T-helper 17 cell (primary cell): Measurements from ENCODE around the gene GMPR. TPM values are rescaled to one million over a fixed set of nuclear protein-coding genes. Genes with fewer than 3 reads are reported as not detected.

Source experiments
- ATAC-seq: fragments of 150-1000 bp; cut with Tn5 transposase; 2 replicates; pipeline ENCODE4 v1.10.0; 2021; ENCODE audit warnings: mild to moderate bottlenecking, moderate library complexity
- DNase-seq, 3 donors: peaks; one replicate each; pipeline versions ENCODE4 v3.0.0 to v3.0.0-alpha.2; 2020 to 2021
- H3K9me3 ChIP-seq: one replicate; pipeline ENCODE4 v1.7.0; 2013; ENCODE audit warnings: low read length, mild to moderate bottlenecking; ENCODE audit not compliant: control insufficient read depth, poor library complexity, severe bottlenecking
- H3K27ac Mint-ChIP-seq: one replicate; pipeline ENCODE4 v1.8.0; 2022; ENCODE audit warnings: mild to moderate bottlenecking, moderate library complexity, mixed read lengths
- H3K27me3 Mint-ChIP-seq: one replicate; pipeline ENCODE4 v1.8.0; 2022; ENCODE audit warnings: mixed read lengths
- H3K36me3 Mint-ChIP-seq: one replicate; pipeline ENCODE4 v1.8.0; 2022; ENCODE audit warnings: low read depth, mixed read lengths
- H3K4me1 Mint-ChIP-seq: one replicate; pipeline ENCODE4 v1.8.0; 2022; ENCODE audit warnings: mild to moderate bottlenecking, mixed read lengths
- H3K4me3 Mint-ChIP-seq: one replicate; pipeline ENCODE4 v1.8.0; 2022; ENCODE audit warnings: mild to moderate bottlenecking, moderate library complexity, mixed read lengths
- total RNA-seq, 4 donors: library from RNA in 2 of 4; stranded (reverse) in 2 of 4; gene quantifications; one replicate each; pipeline ENCODE4 v1.2.3 and lab custom pipeline; 2022 to 2026

GMPR gene
- total RNA-seq, 2 donors from 2014 or later = 0.52 to 33.6 TPM

GRCh38 chr6:16277101-16277981 is 39.0 kb downstream of the GMPR start:
- peak overlapping the region; percentile 60 for H3K27ac Mint-ChIP-seq
- DNase-seq (no peak), ATAC-seq (no peak)
- H3K9me3 ChIP-seq = no peaks in the 10 kb centered on the region
- peaks cover 6% of the 10 kb centered on the region for H3K36me3 Mint-ChIP-seq
- peaks cover 30% of the 10 kb centered on the region for H3K27me3 Mint-ChIP-seq
- no peak overlapping the region for H3K4me3 Mint-ChIP-seq
- no peaks in the 10 kb centered on the region for H3K4me1 Mint-ChIP-seq

- H3K9me3 ChIP-seq = no peaks in the 10 kb centered on the region
- ATAC-seq (no peak), DNase-seq (no peak)
- Mint-ChIP-seq H3K4me3 (no peak overlapping the region), H3K27ac (peak overlapping the region; percentile 60), H3K36me3 (peaks cover 6% of the 10 kb centered on the region), H3K27me3 (peaks cover 38% of the 10 kb centered on the region), H3K4me1 (no peaks in the 10 kb centered on the region)
These were observed 39.8 kb downstream of the GMPR start for GRCh38 chr6:16278048-16278724.

GRCh38 chr6:16278750-16279149 is 40.4 kb downstream of the GMPR start:
- Mint-ChIP-seq H3K4me3 (no peak overlapping the region), H3K27me3 (peaks cover 42% of the 10 kb centered on the region), H3K36me3 (peaks cover 6% of the 10 kb centered on the region), H3K27ac (no peak overlapping the region), H3K4me1 (no peaks in the 10 kb centered on the region)
- no peak for DNase-seq
- ATAC-seq = no peak
- no peaks in the 10 kb centered on the region for H3K9me3 ChIP-seq

- Mint-ChIP-seq H3K27ac (no peak overlapping the region), H3K36me3 (peaks cover 6% of the 10 kb centered on the region), H3K4me3 (no peak overlapping the region), H3K27me3 (peaks cover 40% of the 10 kb centered on the region), H3K4me1 (no peaks in the 10 kb centered on the region)
- no peak for DNase-seq
- ATAC-seq = no peak
- no peaks in the 10 kb centered on the region for H3K9me3 ChIP-seq
These were observed 40.9 kb downstream of the GMPR start for GRCh38 chr6:16279243-16279642.

GRCh38 chr6:16282370-16282769 is 44.0 kb downstream of the GMPR start:
- H3K9me3 ChIP-seq = no peaks in the 10 kb centered on the region
- DNase-seq = no peak
- no peak overlapping the region for H3K4me3 Mint-ChIP-seq
- H3K4me1 Mint-ChIP-seq = peaks cover 5% of the 10 kb centered on the region
- peaks cover 6% of the 10 kb centered on the region for H3K36me3 Mint-ChIP-seq
- peaks cover 43% of the 10 kb centered on the region for H3K27me3 Mint-ChIP-seq
- no peak for ATAC-seq
- no peak overlapping the region for H3K27ac Mint-ChIP-seq

- no peaks in the 10 kb centered on the region for H3K9me3 ChIP-seq
- H3K36me3 Mint-ChIP-seq = no peaks in the 10 kb centered on the region
- DNase-seq = no peak
- no peak for ATAC-seq
- H3K4me3 Mint-ChIP-seq = no peak overlapping the region
- H3K27me3 Mint-ChIP-seq = peaks cover 36% of the 10 kb centered on the region
- H3K4me1 Mint-ChIP-seq = peaks cover 5% of the 10 kb centered on the region
- no peak overlapping the region for H3K27ac Mint-ChIP-seq
These were observed 46.1 kb downstream of the GMPR start for GRCh38 chr6:16284472-16284871.

GRCh38 chr6:16285467-16286150 is 47.2 kb downstream of the GMPR start:
- DNase-seq = no peak
- H3K36me3 Mint-ChIP-seq = no peaks in the 10 kb centered on the region
- no peaks in the 10 kb centered on the region for H3K9me3 ChIP-seq
- no peak for ATAC-seq
- no peak overlapping the region for H3K27ac Mint-ChIP-seq
- no peak overlapping the region for H3K4me3 Mint-ChIP-seq
- peaks cover 34% of the 10 kb centered on the region for H3K27me3 Mint-ChIP-seq
- peaks cover 5% of the 10 kb centered on the region for H3K4me1 Mint-ChIP-seq

GRCh38 chr6:16286151-16286522 is 47.8 kb downstream of the GMPR start:
- Mint-ChIP-seq H3K36me3 (no peaks in the 10 kb centered on the region), H3K27me3 (peaks cover 34% of the 10 kb centered on the region), H3K4me3 (no peak overlapping the region), H3K4me1 (peaks cover 5% of the 10 kb centered on the region), H3K27ac (no peak overlapping the region)
- ATAC-seq (no peak), DNase-seq (peak in 1 of 3 donors; percentile 23)
- H3K9me3 ChIP-seq = no peaks in the 10 kb centered on the region

GRCh38 chr6:16288163-16288562 is 49.8 kb downstream of the GMPR start:
- Mint-ChIP-seq H3K4me3 (no peak overlapping the region), H3K4me1 (peaks cover 5% of the 10 kb centered on the region), H3K36me3 (no peaks in the 10 kb centered on the region), H3K27me3 (peaks cover 27% of the 10 kb centered on the region), H3K27ac (no peak overlapping the region)
- H3K9me3 ChIP-seq = no peaks in the 10 kb centered on the region
- ATAC-seq = no peak
- no peak for DNase-seq

- Mint-ChIP-seq H3K4me3 (no peak overlapping the region), H3K4me1 (no peaks in the 10 kb centered on the region), H3K36me3 (no peaks in the 10 kb centered on the region), H3K27me3 (peaks cover 8% of the 10 kb centered on the region), H3K27ac (no peak overlapping the region)
- ATAC-seq = no peak
- no peaks in the 10 kb centered on the region for H3K9me3 ChIP-seq
- no peak for DNase-seq
These were observed 53.4 kb downstream of the GMPR start for GRCh38 chr6:16291739-16292138.

- H3K36me3 Mint-ChIP-seq = no peaks in the 10 kb centered on the region
- ATAC-seq = no peak
- no peak overlapping the region for H3K27ac Mint-ChIP-seq
- no peaks in the 10 kb centered on the region for H3K4me1 Mint-ChIP-seq
- DNase-seq = no peak
- H3K9me3 ChIP-seq = no peaks in the 10 kb centered on the region
- H3K4me3 Mint-ChIP-seq = no peak overlapping the region
- peaks cover 8% of the 10 kb centered on the region for H3K27me3 Mint-ChIP-seq
These were observed 54.0 kb downstream of the GMPR start for GRCh38 chr6:16292432-16292831.

GRCh38 chr6:16292942-16293341 is 54.6 kb downstream of the GMPR start:
- no peak overlapping the region for H3K4me3 Mint-ChIP-seq
- ATAC-seq (no peak), DNase-seq (no peak)
- H3K9me3 ChIP-seq = no peaks in the 10 kb centered on the region
- H3K4me1 Mint-ChIP-seq = no peaks in the 10 kb centered on the region
- peaks cover 8% of the 10 kb centered on the region for H3K27me3 Mint-ChIP-seq
- H3K27ac Mint-ChIP-seq = no peak overlapping the region
- H3K36me3 Mint-ChIP-seq = no peaks in the 10 kb centered on the region

- no peaks in the 10 kb centered on the region for H3K4me1 Mint-ChIP-seq
- ATAC-seq = no peak
- no peaks in the 10 kb centered on the region for H3K9me3 ChIP-seq
- no peak overlapping the region for H3K4me3 Mint-ChIP-seq
- no peak for DNase-seq
- peaks cover 6% of the 10 kb centered on the region for H3K27me3 Mint-ChIP-seq
- H3K36me3 Mint-ChIP-seq = no peaks in the 10 kb centered on the region
- H3K27ac Mint-ChIP-seq = no peak overlapping the region
These were observed 56.0 kb downstream of the GMPR start for GRCh38 chr6:16294371-16294770.
